Epithelial cell of esophagus (primary cell): ENCODE measurements around the gene SPOPL.

Experiments
- DNase-seq: peaks from one replicate; pipeline ENCODE4 v3.0.0; 2010; ENCODE audit warnings: low read depth
- H3K4me3 ChIP-seq: 2 replicates; pipeline ENCODE4 v1.5.1; 2011; ENCODE audit warnings: mild to moderate bottlenecking, low read length, control low read depth
- CTCF ChIP-seq: IDR thresholded peaks from 2 replicates; pipeline ENCODE4 v1.5.1; 2011; ENCODE audit warnings: low read depth, mild to moderate bottlenecking, low read length, control low read depth, inconsistent platforms; ENCODE audit not compliant: insufficient read depth; ENCODE audit errors: missing control alignments

The SPOPL gene

GRCh38 chr2:138502255-138503086, 901 bp downstream of the SPOPL start:
- H3K4me3 ChIP-seq, result peak overlapping the region; percentile 74
- peak; percentile 48 for DNase-seq
- no peak for TF ChIP-seq CTCF

GRCh38 chr2:138503087-138503442, 1.5 kb downstream of the SPOPL start:
- DNase-seq, result peak; percentile 49
- H3K4me3 ChIP-seq, result peak overlapping the region; percentile 74
- no peak for TF ChIP-seq CTCF

- no peak for TF ChIP-seq CTCF
- peak overlapping the region; percentile 74 for H3K4me3 ChIP-seq
- no peak for DNase-seq
Observed at GRCh38 chr2:138503652-138504051, 2.1 kb downstream of the SPOPL start.

- H3K4me3 ChIP-seq, result no peak overlapping the region
- no peak for TF ChIP-seq CTCF
- no peak for DNase-seq
Observed at GRCh38 chr2:138504092-138504491, 2.5 kb downstream of the SPOPL start.

- no peak for TF ChIP-seq CTCF
- DNase-seq, result peak; percentile 35
- H3K4me3 ChIP-seq, result no peak overlapping the region
Observed at GRCh38 chr2:138504546-138505235, 3.1 kb downstream of the SPOPL start.

- TF ChIP-seq CTCF, result no peak
- no peak overlapping the region for H3K4me3 ChIP-seq
- DNase-seq, result no peak
Observed at GRCh38 chr2:138507267-138507666, 5.7 kb downstream of the SPOPL start.
